Measurements from ENCODE around the gene FAM89A. TPM values are rescaled to one million over a fixed set of nuclear protein-coding genes. Genes with fewer than 3 reads are reported as not detected.
"Not testable (repeated sequence)": the region's sequence is repeated elsewhere in the genome, so short reads cannot be mapped to it uniquely, and the experiment has no call there.

FAM89A gene
- total RNA-seq, 1 donor from 2014 or later = 86.2 TPM

DNA sequence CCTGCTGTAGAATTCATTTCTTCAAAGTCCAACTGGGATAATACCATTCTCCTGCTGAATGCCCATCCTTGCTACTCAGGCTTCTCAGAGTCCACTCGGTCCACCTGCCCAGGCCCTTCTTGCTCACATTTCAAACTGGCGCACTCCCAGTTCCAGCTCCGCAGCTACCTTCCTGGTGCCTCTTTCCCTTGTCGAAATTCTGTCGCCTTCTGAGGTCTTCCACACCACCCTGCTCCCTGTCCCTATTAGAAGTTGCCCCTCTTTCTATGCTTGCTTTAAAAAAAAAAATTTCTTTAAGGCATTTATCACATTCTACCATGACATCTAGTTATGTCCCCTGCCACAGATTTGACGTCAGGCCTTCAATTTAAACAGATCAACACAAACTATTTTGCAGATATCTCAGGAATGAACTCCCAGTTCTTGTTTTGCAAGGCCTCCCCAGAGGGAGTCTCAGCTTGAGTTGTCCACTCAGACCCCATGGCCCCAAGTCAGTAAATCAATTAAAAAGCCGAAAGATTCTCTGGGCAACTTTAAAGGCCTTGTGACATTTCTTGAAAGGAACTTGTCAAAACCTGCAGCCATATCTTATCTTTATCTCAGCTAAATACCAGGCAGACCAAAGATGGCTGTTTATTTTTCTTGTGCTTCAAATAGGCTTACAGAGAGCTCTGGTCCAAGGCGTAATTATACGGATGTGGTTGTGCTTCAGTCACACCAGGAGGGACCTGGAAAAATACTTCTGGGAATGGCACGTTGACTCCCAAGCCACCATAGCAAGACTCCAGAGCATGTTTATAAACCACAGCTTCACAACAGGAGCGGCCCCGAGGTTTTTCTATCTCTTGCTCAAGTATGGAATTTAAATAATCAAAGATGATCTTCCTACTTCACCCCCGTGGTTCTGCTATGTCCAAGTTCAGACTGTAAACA is 2.2 kb downstream of the FAM89A start:
- no peak for DNase-seq (ENCODE audit: extremely low read depth, low read depth, low spot score)

DNA sequence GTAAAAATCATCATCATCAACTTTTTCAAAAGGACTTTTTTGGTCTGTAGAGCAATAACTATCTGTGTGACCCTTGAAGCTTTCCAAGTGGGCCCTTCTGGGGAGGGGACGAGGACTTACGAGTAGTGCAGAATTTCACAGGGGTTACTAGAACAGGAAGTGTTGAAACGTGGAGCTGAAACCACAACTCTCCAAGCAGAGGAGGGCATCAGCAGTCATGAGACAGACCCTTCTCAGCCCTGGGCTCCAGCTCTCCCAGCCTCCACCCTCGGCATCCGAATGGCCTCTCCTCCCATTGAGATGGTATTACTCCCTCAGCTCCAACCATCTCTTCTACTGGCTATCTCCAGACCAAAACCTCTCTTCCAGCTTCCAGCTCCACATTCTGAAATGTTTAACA is 3.6 kb downstream of the FAM89A start:
- no peak for DNase-seq (ENCODE audit: extremely low read depth, low read depth, low spot score)

- DNase-seq (ENCODE audit: extremely low read depth, low read depth, low spot score) = no peak
Observed at GRCh38 chr1:231035799-231036198, 4.3 kb downstream of the FAM89A start.

- no peak for DNase-seq (ENCODE audit: extremely low read depth, low read depth, low spot score)
Observed at GRCh38 chr1:231032963-231033362, 7.1 kb downstream of the FAM89A start.

- DNase-seq (ENCODE audit: extremely low read depth, low read depth, low spot score) = no peak
Observed at GRCh38 chr1:231029841-231030240, 10.2 kb downstream of the FAM89A start.

- not testable (repeated sequence) for DNase-seq (ENCODE audit: extremely low read depth, low read depth, low spot score)
Observed at GRCh38 chr1:231029247-231029646, 10.8 kb downstream of the FAM89A start.

DNA sequence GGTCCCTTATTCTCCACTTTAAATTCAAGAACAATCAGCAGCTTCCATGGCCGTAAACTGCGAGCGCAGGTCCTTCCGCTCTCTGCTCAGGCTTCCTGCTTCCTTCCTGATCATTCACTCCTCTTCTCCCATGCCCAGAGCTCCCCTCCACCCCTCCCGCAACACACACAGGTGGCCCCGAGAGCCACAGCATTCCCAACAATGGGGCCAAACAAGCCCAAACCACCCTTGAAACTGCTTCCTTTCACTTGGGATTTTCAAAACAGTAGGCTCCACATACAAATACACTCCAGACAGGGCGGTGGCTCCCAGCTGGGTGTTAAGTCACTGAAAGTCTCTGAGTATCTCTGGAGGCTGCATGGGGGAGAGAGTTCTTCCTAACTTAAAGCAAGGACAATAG is 11.4 kb downstream of the FAM89A start:
- peak; percentile 55 for DNase-seq (ENCODE audit: extremely low read depth, low read depth, low spot score)

DNA sequence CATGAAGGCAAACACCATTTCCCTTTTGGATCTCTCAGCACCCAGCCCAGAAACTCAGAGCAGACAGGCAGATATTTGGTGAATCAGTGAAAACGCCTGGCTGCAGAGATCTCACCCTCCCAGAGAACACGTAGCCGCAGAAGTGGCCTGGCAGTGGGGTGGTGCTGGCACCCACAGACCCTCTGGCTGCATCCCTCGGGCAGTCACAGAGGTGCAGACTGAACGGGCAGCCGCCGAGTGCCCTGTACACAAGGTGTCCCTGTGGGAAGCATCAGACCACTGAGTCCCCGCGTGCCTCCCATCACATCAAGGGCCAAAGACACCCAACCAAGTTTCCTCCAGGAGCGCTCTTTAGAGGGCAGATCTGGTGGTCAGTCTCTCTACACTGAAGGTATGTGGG is 12.1 kb downstream of the FAM89A start:
- DNase-seq (ENCODE audit: extremely low read depth, low read depth, low spot score) = no peak

DNA sequence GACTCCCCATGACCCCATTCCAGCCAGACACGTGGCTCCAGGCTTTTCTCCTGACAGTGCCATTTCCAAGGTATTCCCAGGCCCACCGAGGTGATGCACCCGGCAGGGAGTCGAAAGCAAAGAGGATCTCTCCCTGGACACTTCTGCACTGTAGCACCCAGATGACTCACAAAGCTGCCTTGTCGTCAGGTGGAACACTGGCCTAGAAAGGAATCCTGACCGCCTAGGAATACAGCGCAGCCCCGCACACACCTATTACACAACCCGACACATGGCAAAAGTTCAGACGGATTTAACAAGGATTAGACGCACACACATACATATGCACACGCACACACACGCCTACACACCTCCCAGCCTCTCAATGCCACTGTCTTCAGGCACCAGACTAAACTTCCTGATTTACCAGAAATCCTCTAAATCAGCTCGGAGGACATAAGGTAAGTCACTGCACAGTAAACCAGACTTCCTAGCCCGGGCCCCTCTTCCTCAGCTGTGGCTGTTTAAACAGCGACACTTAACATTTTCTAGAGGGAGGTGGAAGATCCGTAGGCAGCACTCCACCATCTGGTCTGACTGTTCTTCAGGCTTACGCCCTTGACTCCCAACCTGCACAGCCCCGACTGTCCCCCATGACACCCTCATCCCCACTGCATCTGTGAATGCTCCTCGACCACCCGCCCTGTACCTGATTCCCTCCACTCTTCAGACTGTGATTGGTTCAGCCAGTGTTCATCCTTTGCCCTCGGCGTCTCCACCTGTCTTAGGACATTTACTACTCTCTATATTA is 12.7 kb downstream of the FAM89A start:
- no peak for DNase-seq (ENCODE audit: extremely low read depth, low read depth, low spot score)

GRCh38 chr1:231026576-231026975 is 13.5 kb downstream of the FAM89A start:
- no peak for DNase-seq (ENCODE audit: extremely low read depth, low read depth, low spot score)

GRCh38 chr1:231023150-231023549 is 16.9 kb downstream of the FAM89A start:
- DNase-seq (ENCODE audit: extremely low read depth, low read depth, low spot score) = no peak

DNA sequence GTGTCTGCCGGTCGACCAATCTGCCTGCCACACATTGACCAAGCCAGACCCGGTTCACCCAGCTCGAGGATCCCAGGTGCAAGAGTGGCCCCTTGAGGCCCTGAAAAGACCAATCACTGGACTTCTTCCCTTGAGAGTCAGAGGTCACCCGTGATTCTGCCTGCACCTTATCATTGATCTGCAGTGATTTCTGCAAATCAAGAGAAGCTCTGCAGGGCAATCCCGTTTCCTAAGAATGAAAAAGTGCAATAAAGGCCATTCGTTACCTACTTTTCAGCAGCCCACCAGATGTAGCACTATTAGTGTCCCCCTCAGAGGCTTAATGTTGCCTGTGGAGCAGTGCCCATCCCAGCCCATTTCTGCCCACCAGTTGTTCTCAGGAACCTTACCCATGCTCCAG is 17.5 kb downstream of the FAM89A start:
- not testable (repeated sequence) for DNase-seq (ENCODE audit: extremely low read depth, low read depth, low spot score)

GRCh38 chr1:231021540-231022031 is 18.5 kb downstream of the FAM89A start:
- DNase-seq (ENCODE audit: extremely low read depth, low read depth, low spot score) = no peak

DNA sequence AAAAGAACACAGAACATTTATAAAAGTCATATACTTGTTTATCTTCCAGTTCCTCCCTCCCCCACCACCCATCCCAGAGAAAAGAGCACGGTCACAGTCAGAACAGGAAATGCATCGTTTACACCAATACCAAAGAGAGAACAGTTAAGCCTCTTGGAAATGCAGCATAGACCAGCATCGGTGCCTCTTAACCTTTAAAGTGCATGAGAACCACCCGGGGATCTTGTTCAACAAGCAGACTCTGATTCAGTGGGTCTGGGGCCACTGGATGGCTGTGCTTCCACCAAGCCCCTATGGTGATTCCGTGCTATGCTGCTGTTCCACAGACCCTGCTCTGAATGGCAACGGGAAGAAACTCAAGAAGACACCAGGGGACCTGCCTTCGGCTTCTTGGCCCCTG is 19.2 kb downstream of the FAM89A start:
- DNase-seq (ENCODE audit: extremely low read depth, low read depth, low spot score) = no peak

GRCh38 chr1:231020139-231020601 is 19.9 kb downstream of the FAM89A start:
- DNase-seq (ENCODE audit: extremely low read depth, low read depth, low spot score) = no peak

DNA sequence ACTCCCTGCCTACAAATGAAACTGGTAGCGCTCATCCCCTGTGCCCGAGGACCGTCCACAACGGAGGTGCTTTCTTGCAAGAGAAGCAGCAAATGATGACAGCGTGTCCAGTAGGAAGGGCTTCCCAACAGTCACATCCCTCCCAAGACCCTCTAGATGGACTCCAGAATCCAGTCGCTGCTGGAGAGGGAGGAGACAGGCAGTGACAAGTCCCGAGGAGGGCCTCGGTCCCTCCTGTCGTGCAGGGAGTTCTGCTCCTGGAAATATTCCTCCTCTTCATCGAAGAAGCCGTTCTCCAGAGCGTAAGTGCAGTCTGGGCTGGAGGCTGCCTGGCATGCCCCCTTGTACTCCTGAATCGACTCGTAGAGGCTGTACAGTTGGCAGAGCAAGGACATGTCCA is 20.3 kb downstream of the FAM89A start:
- DNase-seq (ENCODE audit: extremely low read depth, low read depth, low spot score) = no peak

DNA sequence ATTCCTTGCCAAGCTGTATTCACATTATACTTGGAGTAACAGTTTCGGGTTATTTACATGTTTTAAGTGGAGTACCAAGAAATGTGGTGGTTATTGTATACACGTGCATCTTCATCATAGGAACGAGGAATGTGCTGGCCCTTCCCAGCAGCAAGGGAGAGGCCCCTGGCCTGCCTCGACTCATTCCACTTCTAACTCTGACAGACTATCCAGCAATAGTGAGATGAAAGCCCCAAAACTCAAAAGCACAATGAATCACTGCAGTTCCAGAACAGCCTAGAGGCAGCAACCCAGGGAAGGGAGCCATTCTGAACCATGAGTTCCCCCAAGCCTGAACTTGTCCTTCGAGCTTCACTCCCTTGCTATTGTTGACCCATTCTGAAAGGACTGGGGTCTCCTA is 23.1 kb downstream of the FAM89A start:
- no peak for DNase-seq (ENCODE audit: extremely low read depth, low read depth, low spot score)

DNA sequence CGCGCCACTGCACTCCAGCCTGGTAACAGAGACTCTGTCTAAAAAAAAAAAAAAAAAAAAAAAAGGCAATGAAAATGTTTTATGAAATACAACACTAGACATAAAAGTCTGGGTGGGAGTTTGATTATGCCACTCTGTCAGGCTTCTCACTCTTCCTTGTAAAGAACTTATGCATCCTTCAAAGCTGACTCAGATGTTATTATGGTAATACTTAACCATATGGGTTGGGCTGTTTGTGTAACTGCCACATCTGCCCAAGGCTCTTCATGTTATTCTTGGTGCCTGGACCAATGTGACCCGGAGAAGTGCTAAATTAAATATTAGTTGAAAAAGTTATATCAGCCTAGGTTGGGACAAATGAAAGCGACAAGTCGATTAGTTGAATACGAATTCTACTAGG is 23.8 kb downstream of the FAM89A start:
- no peak for DNase-seq (ENCODE audit: extremely low read depth, low read depth, low spot score)

DNA sequence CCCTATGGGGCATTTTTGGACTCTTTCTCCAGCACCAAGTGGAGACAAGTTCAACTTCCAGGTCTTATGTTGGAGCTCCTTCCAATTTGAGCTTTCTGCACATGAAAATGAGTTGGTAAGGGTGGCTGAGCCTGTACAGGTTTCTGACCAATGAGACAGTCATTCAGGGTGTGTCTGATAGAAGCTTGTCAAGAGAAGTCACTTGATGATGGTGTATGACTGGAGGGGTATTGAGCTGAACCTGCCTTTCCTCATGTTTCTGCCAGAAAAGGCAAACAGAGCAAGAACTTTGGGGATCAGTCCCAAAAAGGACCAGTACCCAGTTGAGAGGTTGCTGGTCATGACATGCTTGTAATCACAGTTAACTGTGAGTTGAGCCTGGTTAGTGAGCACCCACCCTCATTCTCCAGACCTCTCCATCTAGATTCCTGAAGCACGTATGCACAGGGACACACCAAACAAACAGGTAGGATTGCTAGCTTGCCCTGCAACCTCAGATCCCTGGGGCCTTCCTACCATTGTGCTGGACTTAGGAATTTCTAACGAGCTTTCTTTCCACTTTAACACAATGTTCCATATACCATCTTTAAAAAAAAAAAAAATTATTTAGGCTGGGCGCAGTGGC is 26.6 kb downstream of the FAM89A start:
- no peak for DNase-seq (ENCODE audit: extremely low read depth, low read depth, low spot score)

- no peak for DNase-seq (ENCODE audit: extremely low read depth, low read depth, low spot score)
Observed at GRCh38 chr1:231011963-231012362, 28.1 kb downstream of the FAM89A start.

DNA sequence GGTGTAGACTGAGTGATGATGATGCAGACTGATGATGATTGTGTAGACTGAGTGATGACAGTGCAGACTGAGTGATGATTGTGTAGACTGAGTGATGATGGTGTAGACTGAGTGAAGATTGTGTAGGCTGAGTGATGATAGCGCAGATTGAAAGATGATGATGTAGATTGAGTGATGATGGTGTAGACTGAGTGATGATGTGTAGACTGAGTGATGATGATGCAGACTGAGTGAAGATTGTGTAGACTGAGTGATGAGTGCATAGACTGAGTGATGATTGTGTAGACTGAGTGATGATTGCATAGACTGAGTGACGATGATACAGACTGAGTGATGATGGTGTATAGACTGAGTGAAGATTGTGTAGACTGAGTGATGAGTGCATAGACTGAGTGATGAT is 28.7 kb downstream of the FAM89A start:
- no peak for DNase-seq (ENCODE audit: extremely low read depth, low read depth, low spot score)

All from glomerular endothelial cell (primary cell).